HG03432 (cell line): ENCODE measurements around the gene CCDC187.

ENCODE experiments used
- ATAC-seq: cut with Tn5 transposase; IDR thresholded peaks from one replicate; pipeline ENCODE4 v1.9.1; 2021; ENCODE audit warnings: mild to moderate bottlenecking, moderate library complexity; ENCODE audit not compliant: unreplicated experiment

Gene CCDC187

DNA sequence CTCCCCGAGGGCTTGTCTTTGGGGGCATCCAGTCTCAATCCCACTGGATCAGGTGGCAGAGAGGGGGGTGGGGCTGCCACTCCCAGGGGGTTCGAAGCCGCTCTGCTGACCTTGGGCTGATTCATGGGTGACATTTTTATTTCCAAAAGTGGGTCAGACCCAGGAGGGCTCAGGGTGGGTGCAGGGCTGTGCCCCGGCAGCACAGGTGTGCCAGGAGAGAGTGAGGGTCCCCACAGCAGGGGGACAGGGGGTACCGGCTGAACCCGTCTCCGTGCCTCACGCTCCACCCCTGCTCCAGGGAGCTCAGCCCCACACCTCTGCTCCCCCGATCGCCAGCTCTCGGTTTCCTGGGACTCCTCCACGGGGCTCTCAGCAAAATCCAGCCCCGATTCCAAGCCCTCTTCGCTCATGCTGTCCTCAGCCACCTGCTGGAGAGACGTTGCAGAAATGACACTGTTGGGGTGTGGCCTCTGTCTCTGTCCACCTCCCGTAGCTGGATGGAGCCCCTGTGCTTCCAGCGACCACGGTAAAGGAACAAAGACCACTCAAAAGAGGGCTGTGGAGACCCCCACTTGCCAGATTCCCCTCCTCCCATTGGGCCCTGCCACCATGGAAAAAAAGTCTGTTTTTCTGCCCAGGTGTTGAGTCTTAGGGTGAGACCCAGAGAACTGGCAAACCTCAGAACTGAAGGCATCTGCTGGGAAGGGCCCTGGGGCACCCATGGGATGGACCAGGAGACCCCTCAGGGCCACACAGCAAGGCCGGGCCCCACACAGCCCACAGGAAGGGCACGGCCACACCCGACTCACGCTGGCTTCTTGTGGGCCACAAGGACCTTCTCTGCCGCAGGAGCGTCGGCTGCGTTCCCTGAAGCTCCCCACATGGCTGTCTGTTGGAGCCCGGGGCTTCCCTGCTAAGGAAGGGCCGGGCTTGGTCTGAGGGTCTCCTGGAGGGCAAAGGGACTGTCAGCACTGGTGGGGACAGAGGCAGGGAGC, 47.7 kb downstream of the CCDC187 start:
- ATAC-seq, result no peak

GRCh38 chr9:136255166-136255538, 48.7 kb downstream of the CCDC187 start:
- no peak for ATAC-seq

GRCh38 chr9:136254381-136255165, 49.3 kb downstream of the CCDC187 start:
- no peak for ATAC-seq

DNA sequence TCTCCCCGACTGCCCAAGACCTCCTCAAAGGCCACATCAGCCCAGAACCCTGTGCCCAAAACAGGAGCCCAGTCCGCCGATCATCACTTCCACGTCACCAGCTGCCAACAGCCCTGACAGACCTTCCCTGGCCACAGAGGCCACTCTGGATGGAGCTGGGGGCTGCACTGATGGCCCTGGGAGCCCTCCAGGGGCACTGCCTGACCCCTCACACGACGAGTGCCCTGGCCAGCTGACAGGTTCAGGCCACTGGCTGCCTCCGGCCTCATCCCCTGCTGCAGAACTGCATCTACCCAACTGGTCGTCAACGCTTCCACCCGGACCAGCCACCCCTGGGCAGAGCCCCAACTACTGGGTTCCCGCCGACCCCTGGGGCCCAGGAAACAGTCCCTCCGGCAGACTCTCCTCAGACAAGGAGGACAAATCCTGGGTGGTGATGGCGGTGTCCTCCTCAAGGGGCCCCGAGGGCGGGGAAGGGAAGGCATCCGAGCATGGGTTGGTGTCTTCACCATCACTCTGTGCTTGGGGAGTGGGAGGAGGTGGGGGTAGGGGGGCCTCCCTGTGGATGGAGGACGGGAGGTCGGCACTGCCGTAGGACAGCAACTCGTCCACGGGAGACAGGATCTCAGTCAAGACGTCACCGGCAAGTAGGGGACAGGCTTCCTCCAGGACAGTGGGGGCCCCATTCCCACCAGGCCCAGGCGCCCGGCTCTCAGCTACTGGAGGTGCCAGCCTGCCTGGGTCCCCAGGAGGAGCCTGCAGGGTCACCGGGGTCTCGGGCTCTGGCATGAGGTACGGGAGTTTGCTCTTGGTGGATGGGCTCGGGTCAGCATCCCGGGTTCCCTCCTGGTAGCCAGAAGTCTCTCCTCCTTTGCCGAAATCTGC, 50.4 kb downstream of the CCDC187 start:
- no peak for ATAC-seq

- ATAC-seq, result no peak
Measured at GRCh38 chr9:136252846-136253245, 51.0 kb downstream of the CCDC187 start.

DNA sequence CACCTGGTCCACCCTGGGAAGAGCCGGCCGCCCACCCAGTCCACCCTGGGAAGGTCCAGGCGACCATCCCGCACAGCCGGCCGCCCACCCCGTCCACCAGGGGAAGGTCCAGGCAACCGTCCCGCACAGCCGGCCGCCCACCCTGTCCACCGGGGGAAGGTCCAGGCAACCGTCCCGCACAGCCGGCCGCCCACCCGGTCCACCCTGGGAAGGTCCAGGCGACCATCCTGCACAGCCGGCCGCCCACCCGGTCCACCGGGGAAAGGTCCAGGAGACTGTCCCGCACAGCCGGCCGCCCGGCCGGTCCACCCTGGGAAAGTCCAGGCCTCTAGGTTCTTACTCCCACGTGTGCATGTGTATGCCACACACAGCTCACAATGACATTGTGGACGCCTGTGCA, 51.6 kb downstream of the CCDC187 start:
- no peak for ATAC-seq

GRCh38 chr9:136251264-136252115, 52.4 kb downstream of the CCDC187 start:
- no peak for ATAC-seq

- ATAC-seq, result no peak
Measured at GRCh38 chr9:136250676-136251075, 53.2 kb downstream of the CCDC187 start.

DNA sequence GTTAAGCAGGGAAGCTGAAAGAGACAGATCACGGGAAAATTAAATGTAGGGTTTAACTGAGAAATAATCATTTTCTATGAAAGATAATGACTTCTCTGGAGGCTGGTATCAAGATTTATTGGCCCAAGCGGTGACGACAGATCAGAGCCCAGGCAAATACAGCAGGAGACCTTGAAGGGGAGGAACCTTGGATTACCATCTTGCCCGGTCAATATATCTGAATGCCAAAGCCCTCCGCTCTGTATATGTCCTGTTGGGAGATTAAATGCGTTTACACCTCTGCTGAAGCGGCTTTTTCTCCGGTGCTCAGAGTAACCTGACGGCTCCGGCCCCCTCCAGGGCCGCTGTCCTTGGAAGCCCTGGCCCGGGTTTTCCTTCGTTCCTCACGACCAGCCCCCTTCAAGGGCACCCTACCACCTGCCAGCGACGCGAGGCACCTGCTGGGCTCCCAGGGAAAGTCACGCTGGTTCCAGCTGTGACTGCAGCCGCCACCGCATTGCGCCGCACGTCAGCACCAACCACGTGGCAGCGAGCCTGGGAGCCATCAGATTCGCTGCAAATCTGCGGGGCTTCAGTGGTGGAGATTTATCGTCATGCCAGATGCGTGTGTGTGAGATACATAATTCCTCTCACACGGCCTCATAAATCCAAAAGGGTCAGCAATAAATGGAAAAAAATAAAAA, 53.9 kb downstream of the CCDC187 start:
- no peak for ATAC-seq

GRCh38 chr9:136248951-136249876, 54.7 kb downstream of the CCDC187 start:
- ATAC-seq, result no peak

DNA sequence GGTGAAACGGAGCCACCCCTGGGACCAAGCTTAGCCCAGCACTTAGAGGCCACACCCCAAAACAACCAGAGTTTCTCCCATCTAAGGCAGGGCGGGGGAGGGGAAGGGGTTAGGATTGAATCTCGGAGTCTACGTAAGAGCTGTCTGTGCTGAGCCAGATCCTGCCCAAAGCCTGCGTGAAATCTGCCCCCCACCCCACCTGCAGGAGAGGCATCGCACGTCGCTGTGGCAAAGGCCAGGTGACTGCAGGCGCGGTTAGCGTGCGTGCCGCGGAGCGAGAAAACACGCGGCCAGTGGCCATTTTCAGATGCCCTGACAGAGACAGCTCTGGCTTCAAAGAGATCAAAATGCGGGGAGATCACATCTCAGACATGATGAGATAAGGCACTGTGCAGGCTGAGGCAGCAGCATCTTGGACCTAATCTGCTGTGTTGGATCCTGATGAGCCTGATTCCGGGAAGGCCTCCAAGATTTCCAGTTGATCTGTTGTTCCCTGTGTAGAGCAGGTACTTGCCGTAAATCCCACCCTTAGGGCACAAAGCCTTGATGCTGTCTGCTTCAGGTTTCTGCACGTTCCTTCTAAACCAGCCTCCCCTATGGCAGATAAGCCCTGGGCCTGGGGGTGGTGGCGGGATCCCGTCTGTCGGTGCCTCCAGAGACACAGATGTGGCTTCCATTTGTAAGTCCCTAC, 55.8 kb downstream of the CCDC187 start:
- ATAC-seq, result no peak

DNA sequence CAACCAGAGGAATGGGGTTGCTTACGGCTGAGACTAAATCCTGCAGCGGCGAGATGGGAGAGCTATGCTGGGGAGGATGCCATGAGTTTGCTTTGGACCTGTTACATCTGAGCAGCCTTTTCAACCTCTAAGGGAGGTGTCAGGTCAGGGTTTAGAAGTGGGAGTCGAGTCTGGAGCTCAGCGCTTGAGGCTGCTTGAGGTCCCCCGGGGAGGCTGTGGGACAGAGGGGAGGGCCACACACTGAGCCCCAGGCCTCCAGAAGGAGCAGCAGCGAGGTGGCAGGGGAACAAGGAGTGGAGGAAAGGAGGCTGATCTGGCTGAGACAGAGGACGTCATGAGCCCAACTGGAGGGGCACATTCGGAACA, 56.4 kb downstream of the CCDC187 start:
- ATAC-seq, result no peak

- no peak for ATAC-seq
Measured at GRCh38 chr9:136246849-136247550, 56.9 kb downstream of the CCDC187 start.

- ATAC-seq, result peak; percentile 56
Measured at GRCh38 chr9:136245219-136246150, 58.4 kb downstream of the CCDC187 start, which contains the start of gene QSOX2. Gene QSOX2 (minus strand): TSS chr9:136245812. CDS start chr9:136245803, 9 bp downstream.

- ATAC-seq, result no peak
Measured at GRCh38 chr9:136244969-136245218, 59.0 kb downstream of the CCDC187 start.
